GM18867 (cell line): ENCODE data around the gene HSD17B14.
"Not testable (repeated sequence)": the region's sequence is repeated elsewhere in the genome, so short reads cannot be mapped to it uniquely, and the experiment has no call there.

Experiments used
- ATAC-seq: cut with Tn5 transposase; IDR thresholded peaks from one replicate; pipeline ENCODE4 v1.9.1; 2021; ENCODE audit warnings: mild to moderate bottlenecking, moderate library complexity; ENCODE audit not compliant: unreplicated experiment

HSD17B14 gene

DNA sequence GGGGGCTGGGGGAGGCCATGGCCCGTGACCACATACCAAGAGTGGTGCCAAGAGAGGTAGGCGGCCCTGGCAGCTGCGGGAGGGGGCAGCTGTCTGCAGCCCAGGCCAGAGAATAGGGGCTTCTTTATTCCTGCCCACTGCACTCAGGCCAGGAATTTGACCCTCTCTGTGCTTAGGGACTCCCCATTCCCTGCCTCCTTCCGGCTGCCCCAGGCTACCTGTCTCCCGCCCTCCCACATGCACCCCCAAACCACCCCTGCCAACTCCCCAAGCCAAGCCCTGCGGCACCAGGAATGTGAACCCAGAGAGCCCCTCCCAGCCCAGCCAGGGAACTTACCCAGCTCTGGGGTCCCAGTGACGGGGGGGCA lies 31.4 kb upstream of the HSD17B14 start:
- no peak for ATAC-seq

DNA sequence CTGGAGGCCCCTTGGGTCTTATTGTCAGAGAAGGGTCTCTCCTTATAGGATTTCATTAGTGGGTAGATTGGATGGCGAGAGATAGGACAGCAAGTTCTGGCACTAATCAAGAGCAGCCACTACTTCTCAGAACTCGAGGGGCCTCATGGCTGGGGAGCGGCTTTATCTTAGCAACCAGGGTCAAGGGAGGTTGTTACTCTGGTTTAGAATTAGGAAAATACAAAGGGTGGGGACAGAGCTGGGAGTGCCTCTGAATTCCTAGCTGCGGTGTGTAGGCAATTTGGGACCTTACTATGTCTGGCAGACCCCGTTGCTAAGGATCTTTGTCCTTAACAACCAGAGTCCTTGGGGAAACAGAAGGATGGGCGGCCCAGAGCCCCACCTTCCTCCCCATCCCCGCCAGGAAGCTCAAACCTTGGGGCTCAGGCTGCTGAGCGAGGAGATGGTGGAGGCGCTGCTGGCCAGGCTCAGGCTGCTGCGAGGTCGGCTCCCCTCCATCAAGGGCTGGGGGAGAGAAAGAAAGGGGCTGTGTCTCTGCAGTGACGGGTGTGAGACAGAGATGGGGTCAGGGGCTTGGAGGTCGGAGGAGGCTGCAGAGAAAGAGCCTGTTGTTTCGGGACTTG lies 30.9 kb upstream of the HSD17B14 start:
- no peak for ATAC-seq

DNA sequence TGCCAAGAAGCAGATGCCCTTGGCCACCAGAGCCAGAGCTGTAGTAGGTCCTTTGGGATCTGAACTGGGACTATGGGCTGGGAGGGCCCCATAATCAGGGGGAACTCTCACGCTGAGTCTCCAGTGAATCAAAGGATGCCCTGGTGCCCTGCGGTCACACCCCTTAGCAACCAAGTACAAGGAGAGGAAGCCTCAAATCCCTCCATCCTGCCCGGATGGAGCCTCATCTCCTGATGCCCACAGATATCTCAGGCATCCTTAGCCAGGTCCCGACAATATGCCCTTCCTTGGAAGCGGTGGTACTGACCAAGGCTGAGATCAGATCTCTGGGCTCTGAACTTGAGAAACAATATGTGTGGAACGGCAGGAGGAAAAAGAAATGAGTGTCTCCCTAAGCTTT lies 30.4 kb upstream of the HSD17B14 start:
- no peak for ATAC-seq

DNA sequence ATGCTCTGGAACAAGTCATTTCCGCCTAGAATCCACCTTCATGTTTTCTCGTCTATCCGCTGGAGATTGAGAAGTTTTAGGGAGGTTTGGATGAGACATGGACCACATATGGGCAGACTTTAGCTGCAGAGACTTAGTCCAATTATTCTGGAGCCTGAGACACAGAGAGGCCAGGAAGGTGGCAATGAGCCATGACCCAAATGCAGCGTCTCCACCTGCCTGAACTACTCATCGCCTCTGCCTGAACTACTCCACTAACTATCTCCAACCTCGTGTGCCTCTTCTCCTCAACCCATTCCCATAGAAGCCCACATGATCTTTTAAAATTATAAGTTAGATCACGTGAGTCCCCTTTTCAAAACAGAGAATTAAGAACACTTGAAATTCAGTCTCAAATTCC lies 26.5 kb upstream of the HSD17B14 start:
- ATAC-seq = no peak

DNA sequence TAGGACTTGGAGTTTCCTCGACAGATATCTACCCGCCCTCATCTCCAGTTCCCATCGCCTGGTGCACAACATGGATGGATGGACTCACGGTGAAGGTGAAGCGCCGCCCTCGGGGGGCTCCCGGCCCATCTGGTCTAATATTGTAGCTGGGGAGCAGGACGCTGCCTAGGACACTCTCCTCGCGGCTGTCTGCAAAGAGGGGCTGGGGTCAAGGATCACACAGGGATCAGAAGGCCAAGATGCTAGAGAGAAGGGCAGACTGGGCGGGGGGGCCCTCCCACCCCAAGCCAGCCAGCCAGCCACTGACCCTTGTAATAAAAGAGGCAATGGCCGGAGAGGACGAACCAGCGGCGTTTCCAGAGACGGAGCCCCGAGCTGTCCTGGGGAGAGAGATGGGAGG lies 25.0 kb upstream of the HSD17B14 start:
- ATAC-seq = no peak

DNA sequence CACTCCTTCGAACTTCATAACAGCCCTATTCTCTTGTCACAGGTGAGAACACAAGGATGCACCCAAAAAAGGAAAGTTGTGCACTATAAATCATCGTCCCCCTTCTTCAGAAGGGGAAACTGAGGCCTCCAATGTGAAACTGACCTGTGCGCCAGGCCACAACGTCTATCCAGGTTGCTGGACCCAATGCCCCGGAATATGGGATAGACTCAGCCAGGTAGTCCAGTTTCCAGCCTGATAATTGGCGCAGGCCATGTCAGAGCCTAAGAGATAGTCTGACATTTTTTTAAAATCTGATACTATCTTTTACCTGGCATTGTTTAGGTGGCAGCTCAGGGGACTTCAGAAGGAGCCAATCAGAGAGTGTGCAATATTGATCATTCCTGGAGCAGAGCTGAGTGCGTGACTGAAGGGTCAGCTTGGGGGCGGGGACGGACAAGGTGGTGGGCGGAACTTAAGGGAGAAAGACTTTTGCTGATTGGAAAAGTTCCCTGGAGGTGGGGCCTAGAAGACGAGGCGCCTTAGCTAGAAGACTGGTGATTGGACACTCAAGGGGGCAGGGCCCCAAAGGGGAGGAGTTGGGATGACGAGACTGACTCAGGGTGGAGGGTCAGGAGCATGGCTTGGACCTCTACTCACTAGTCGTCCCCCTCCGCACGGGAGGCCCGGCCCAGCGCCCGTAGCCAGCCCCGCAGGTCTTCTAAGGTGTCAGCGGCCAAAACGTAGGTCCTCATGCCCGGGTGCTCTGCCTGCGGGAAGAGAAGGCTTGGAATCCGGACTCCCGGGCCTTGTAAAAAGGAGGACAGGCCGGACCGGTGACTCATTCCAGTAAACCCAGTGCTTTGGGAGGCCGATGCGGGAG lies 23.7 kb upstream of the HSD17B14 start:
- ATAC-seq = no peak

DNA sequence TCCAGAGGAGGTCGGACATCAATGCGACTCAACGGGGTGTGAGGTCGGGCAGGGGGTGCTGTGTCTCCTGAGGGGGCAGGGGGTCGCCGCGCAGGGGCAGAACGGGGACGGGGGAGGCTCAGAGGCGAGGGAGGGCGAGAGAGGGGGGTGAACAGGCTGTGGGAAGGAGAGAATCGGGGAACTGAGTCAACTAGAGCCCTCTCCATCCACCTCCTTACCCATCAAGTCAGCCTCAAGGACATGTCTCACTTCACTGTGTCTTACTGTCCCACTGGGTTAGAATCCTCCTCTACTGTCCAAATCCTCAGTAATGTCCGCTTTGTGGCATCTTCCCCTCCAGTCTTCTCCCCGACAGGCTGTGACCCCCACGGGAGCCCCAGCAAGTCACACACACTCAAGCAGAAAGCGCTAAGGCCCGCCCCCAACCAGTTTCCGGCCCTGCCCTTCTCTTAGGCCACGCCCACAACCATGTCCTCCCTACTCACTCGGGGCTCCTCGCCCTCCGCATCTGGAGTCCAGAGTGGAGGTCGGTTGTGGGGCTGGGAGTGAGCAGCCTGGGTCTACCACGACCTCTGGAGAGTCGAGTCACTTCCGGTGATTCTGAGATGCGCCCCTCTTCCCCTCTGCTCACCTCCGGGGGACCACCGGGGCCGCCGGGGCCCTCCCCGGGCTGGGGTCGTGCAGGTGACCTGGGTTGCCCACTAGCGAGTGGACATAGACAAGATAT lies 22.9 kb upstream of the HSD17B14 start:
- no peak for ATAC-seq

DNA sequence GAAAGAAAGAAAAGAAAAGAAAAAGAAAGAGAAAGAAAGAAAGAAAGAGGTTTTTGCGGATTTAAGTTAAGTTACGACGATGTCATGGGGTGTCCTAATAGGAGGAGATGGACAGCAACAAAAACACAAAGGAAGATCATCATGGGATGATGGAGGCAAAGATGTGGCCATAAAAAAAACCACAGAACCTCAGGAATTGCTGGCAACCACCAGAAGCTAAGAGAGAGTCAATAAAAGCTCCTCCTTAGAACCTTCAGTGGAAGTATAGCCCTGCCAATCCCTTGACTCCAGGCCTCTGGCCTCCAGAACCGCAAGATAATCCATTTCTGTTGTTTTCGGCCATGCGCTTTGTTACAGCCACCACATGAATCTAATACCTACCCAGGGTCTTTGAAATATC lies 20.6 kb upstream of the HSD17B14 start:
- no peak for ATAC-seq

DNA sequence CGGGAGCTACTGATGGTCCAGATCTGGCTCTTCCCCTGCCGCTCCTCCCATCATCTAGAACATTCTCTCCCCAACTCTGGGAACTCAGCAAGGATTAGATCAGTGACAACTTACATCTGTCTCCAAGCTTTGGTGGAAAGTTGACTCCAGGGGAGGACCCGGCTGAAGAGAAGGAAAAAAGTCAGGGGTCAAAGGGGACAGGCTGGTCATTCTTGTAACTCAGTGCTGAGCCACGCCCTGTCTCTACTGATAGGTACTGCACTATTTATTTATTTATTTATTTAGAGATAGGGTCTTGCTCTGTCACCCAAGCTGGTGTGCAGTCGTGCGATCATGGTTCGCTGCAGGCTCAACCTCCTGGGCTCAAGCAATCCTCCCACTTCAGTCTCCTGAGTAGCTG lies 17.8 kb upstream of the HSD17B14 start:
- no peak for ATAC-seq

DNA sequence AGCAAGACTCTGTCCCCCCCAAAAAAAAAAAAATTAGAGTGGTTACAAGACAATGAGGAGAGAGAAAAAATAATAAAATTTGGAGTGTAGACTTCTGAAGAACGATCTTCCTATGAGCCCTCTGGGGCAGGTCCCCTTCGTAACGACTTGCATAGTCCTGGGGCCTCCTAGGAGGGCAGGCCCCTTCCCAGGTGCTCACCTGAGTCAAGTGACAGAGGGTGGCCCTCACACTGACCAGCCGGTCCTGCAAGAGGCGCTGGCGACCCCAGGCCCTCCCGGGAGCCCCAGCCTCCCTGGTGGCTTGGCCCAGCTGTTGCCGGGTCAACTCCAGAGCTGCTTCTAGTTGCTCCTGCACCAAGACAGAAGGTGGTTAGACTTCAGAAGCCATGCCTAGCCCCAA lies 17.2 kb upstream of the HSD17B14 start:
- no peak for ATAC-seq

DNA sequence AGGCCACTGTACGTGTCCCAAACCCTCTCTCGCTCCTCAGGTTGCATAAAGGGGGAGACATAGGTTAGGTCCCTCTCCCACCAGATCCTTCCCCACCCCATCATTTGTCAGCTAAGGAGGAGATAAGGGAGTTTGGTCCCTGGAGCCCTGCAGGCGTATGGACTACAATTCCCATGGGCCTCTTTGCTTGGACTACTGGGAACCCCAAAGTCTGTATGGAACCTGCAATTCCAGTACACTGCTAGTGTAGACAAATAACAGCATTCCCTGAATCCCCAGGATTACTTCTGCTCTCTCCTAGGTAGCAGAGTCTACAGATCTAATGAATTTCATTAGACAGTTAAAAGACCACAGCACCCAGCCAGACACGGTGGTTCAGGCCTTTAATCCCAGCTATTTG lies 16.0 kb upstream of the HSD17B14 start:
- no peak for ATAC-seq

DNA sequence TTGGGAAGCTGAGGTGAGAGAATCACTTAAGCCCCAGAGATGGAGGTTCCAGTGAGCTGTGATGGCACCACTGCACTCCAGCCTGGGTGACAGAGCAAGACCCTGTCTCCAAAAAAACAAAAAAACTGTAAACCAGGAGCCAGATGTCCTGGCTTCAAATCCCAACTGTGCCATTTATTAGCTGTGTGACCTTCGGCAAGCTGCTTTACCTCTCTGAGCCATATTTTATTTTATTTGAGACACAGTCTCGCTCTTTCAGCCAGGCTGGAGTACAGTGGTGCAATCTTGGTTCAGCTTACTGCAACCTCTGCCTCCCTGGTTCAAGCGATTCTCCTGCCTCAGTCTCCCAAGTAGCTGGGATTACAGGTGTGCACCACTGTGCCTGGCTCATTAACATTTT lies 10.4 kb upstream of the HSD17B14 start:
- not testable (repeated sequence) for ATAC-seq

DNA sequence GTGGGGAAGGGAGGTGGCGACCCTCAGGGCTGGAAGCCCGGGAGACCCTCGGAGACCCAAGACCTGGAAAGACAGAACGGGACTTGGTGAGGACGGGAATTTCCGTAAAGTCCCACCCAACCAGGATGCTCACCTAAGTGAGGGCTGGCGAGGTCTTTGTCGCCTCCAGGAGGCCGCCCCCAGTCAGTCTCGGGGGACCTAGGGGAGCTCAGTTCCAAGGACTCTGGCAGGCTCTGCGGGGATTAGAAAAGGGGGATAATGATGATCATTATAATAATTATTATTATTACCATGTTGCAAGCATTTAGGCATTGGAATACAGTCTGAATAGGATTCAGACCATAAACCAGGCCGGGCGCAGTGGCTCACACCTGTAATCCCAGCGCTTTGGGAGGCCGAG lies 9.1 kb upstream of the HSD17B14 start:
- no peak for ATAC-seq

DNA sequence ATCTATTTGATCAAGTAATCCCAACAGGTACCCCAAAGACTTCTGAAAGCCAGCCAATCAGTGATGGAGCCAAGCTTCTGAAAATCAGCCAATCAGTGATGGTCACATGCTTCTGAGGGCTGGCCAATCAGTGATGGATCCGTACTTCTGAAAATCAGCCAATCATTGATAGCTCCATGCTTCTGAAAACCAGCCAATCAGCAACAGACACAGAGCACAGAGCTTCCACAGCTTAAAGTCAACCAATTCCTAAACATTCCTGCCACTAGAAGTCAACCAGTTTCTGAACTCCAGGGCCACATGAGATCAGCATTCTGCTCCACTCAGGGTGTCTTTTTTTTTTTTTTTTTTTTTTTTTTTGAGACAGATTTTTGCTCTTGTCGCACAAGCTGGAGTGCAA lies 8.2 kb upstream of the HSD17B14 start:
- ATAC-seq = no peak

DNA sequence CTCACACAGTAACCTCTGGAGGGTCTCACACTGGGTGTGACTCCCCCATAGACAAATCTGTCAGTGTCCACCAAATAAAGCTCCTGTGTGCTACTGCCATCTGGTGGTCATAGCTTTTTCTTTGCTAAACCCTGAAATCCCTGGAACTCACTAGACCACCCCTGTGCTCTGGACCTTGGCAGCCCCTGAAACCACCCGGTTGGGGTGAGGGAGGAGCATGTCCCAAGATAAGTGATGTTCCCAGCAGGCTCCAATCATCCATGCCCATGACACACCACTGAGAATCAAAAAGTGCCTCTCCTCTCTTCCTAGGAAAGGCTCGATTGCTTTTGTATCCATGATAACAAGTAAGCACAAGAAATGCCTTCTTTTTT lies 6.5 kb upstream of the HSD17B14 start:
- no peak for ATAC-seq

DNA sequence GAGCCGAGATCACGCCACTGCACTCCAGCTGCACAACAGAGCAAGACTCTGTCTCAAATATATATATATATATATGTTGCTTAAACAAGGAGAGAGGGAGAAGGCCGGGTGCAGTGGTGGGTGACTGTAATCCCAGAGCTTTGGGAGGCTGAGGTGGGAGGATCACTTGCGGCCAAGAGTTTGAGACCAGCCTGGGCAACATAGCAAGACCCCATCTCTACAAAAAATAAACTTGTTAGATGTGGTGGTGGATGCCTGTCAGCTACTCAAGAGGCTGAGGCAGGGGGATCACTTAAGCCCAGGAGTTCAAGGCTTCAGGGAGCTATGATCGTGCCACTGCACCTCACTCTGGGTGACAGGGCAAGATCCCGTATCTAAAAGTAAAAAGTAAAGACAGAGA lies 5.3 kb upstream of the HSD17B14 start:
- ATAC-seq = no peak

DNA sequence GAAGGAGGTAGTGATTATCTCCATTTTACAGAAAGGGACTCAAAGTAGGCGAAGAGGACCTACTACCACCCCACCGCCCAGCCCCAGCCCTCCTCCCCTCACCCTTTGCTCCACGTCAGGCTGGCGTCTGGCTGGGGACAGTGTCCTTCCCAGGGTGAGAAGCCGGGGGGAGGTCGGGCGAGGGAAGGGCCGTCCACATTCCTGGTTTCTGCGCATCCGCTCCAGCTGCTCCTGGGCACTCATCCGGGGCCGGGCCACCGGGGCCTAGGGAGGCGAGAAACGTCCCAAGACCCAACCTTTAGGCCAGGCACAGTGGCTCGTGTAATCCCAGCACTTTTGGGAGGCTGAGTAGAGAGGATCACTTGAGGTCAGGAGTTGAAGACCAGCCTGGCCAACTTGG lies 4.8 kb upstream of the HSD17B14 start:
- no peak for ATAC-seq

DNA sequence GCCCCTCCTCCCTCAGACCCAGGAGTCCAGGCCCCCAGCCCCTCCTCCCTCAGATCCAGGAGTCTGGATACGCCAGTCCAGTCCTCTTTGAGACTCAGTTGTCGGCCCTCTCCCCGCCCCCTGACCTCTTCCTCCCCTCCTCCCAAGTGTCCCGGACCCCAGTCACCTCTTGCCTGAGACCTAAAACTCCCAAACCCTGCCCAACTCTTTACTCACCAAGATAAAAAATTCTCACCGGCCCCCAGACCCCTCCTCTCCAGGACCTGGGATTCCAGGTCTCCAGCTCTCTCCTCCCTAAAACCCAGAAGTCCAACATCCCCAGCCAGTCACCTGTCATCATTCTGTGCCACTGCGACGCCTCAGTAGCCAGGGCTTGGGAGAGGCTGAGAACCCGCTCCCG lies 1.4 kb upstream of the HSD17B14 start:
- ATAC-seq = no peak

DNA sequence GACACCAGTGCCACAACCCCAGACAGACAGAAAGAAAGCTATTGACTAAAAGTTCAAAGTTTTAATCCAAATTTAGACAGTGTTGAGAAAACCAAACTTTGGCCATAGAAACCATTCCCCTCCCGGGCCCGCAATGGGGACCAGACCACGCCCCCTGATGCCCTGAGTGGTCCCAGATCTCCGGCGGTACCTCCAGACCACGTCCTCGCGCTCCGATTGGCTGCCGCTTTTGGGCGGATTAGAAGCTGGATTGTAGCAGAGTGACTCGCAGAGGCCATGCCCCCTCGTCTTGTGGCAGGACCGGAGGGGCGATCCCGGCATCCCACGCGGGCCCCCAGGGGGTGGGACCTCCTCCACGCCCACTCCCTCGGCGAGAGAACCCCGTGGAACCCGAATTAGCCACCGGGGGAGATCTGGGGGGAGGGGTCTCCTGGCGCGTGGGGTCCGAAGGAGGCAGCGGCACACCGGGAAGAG lies 797 bp upstream of the HSD17B14 start:
- no peak for ATAC-seq

DNA sequence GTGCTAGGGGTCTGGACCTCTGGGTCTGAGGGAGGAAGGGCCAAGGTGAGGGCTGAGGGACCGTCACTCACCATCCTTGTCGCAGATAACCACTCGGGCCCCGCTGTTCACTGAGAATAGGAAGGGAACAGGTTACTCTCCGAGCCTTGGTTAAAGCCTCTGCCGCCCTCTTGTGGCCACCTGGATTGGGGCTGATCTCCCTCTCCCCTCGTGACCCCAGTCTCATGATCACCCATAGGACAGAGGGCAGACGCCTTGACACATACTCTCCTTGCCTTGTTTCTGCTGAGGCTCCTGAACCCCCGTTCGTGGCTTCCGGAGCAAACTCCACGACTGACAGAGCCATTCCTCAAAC lies 580 bp downstream of the HSD17B14 start:
- peak; percentile 62 for ATAC-seq

DNA sequence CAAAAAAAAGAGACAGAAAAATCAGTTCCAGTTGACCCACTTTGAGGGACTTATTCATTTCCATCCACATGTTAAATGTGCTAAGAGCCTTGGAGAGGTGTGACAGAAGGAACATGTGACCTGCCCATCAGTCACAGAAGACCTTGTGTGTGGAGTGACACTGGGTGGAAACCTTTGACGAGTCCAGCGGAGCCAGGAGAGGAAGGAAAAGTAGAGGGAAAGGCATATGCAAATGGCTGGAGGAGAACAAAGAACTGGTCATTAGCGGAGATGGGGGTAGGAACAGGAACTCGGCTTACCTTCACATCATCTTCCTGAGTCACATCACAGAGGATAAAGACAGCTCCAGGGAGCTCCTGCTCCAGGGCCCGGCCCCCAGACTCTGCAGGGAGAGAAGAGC lies 2.3 kb downstream of the HSD17B14 start:
- ATAC-seq = no peak

DNA sequence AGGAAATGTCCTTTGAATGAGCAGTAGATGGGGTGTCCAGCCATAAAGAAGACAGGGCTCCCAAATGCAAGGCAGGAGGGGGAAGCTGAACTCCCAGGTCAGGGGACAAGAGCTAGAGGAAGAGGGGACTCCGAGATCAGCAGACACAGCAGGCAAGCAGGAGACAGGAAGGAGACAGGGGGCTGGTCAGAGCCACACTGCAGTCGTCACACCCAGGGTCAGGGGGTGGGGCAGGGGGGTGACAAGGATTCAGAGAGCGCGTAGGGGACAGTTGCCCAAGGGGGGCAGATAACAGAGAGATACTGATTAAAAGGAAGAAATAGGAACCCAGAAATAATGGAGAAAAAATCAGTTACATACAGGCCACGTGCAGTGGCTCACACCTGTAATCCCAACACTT lies 3.2 kb downstream of the HSD17B14 start:
- ATAC-seq = no peak
